Measurements from ENCODE around the gene B3GNT3. TPM values are rescaled to one million over a fixed set of nuclear protein-coding genes. Genes with fewer than 3 reads are reported as not detected.

Gene B3GNT3
- total RNA-seq, 2 donors from 2014 or later = 0.70 to 1.2 TPM

DNA sequence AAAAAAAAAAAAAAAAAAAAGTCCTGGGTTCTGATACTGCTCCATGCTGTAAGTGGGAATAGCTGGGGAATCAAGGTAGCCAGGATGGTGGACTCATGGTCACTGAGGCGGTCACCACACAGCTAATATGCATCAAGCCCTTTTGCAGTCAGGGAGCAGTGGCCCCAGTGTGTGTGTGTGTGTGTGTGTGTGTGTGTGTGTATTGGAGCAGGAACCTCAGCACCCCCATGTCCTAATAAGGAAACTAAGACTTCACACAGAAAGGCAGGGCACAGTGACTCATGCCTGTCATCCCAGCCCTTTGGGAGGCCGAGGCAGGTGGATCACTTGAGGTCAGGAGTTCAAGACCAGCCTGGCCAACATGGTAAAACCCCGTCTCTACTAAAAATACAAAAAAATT lies 12.0 kb downstream of the B3GNT3 start:
- DNase-seq = no peak
- Histone ChIP-seq H3K9me3 (ENCODE audit: control insufficient read depth, low read length) (no peaks in the 10 kb centered on the region), H3K4me3 (ENCODE audit: low read length) (no peak overlapping the region), H3K27me3 (ENCODE audit: control insufficient read depth, insufficient read depth, low read length, poor library complexity, severe bottlenecking) (no peaks in the 10 kb centered on the region), H3K9ac (ENCODE audit: extremely low read depth, low read length, poor library complexity, severe bottlenecking) (no peak overlapping the region), H3K27ac (ENCODE audit: low read depth, low read length) (no peak overlapping the region), H3K36me3 (ENCODE audit: control insufficient read depth, insufficient read depth, low read length) (no peaks in the 10 kb centered on the region), H3K4me1 (ENCODE audit: control insufficient read depth, insufficient read depth, low read length) (no peaks in the 10 kb centered on the region)
- no peaks in the 10 kb centered on the region for H3K36me3 Mint-ChIP-seq (ENCODE audit: low read depth)
- TF ChIP-seq CTCF (conservative IDR thresholded peaks at IDR 0.05) = no peak
- H3K4me3 Mint-ChIP-seq = no peak overlapping the region
- no peak overlapping the region for H3K27ac Mint-ChIP-seq
- H3K27me3 Mint-ChIP-seq (ENCODE audit: insufficient read depth) = peaks cover 9% of the 10 kb centered on the region
- no peaks in the 10 kb centered on the region for H3K4me1 Mint-ChIP-seq
- WGBS, 2 experiments (ENCODE audit: insufficient coverage in 1 of 2, insufficient read length in 1 of 2) = 87% methylated on average over 3 of the region's 3 CpGs; no CpG with 5 or more reads in 1 of the 2 experiments
- no peaks in the 10 kb centered on the region for H3K9me3 Mint-ChIP-seq

GRCh38 chr19:17807731-17808316 lies 12.9 kb downstream of the B3GNT3 start:
- no peak for TF ChIP-seq CTCF (conservative IDR thresholded peaks at IDR 0.05)
- Histone ChIP-seq H3K36me3 (ENCODE audit: control insufficient read depth, insufficient read depth, low read length) (no peaks in the 10 kb centered on the region), H3K27me3 (ENCODE audit: control insufficient read depth, insufficient read depth, low read length, poor library complexity, severe bottlenecking) (no peaks in the 10 kb centered on the region), H3K9me3 (ENCODE audit: control insufficient read depth, low read length) (no peaks in the 10 kb centered on the region), H3K27ac (ENCODE audit: low read depth, low read length) (no peak overlapping the region), H3K9ac (ENCODE audit: extremely low read depth, low read length, poor library complexity, severe bottlenecking) (no peak overlapping the region), H3K4me1 (ENCODE audit: control insufficient read depth, insufficient read depth, low read length) (no peaks in the 10 kb centered on the region), H3K4me3 (ENCODE audit: low read length) (no peak overlapping the region)
- no peaks in the 10 kb centered on the region for H3K9me3 Mint-ChIP-seq
- peaks cover 10% of the 10 kb centered on the region for H3K27me3 Mint-ChIP-seq (ENCODE audit: insufficient read depth)
- no peak overlapping the region for H3K4me3 Mint-ChIP-seq
- DNase-seq = no peak
- no peak overlapping the region for H3K27ac Mint-ChIP-seq
- no peaks in the 10 kb centered on the region for H3K4me1 Mint-ChIP-seq
- H3K36me3 Mint-ChIP-seq (ENCODE audit: low read depth) = no peaks in the 10 kb centered on the region
- 90 to 93% methylated on average over 23 to 38 of the region's 38 CpGs for WGBS, 2 experiments (ENCODE audit: insufficient coverage in 1 of 2, insufficient read length in 1 of 2)

- Histone ChIP-seq H3K9me3 (ENCODE audit: control insufficient read depth, low read length) (no peaks in the 10 kb centered on the region), H3K36me3 (ENCODE audit: control insufficient read depth, insufficient read depth, low read length) (no peaks in the 10 kb centered on the region), H3K27ac (ENCODE audit: low read depth, low read length) (no peak overlapping the region), H3K9ac (ENCODE audit: extremely low read depth, low read length, poor library complexity, severe bottlenecking) (no peak overlapping the region), H3K27me3 (ENCODE audit: control insufficient read depth, insufficient read depth, low read length, poor library complexity, severe bottlenecking) (no peaks in the 10 kb centered on the region), H3K4me1 (ENCODE audit: control insufficient read depth, insufficient read depth, low read length) (no peaks in the 10 kb centered on the region), H3K4me3 (ENCODE audit: low read length) (no peak overlapping the region)
- Mint-ChIP-seq H3K9me3 (no peaks in the 10 kb centered on the region), H3K27ac (no peak overlapping the region), H3K27me3 (ENCODE audit: insufficient read depth) (peaks cover 6% of the 10 kb centered on the region), H3K36me3 (ENCODE audit: low read depth) (no peaks in the 10 kb centered on the region), H3K4me3 (no peak overlapping the region), H3K4me1 (no peaks in the 10 kb centered on the region)
- DNase-seq = no peak
- WGBS, 2 experiments (ENCODE audit: insufficient coverage in 1 of 2, insufficient read length in 1 of 2) = 73 to 88% methylated on average over 1 to 2 of the region's 2 CpGs
- TF ChIP-seq CTCF (conservative IDR thresholded peaks at IDR 0.05) = no peak
Measured at GRCh38 chr19:17811103-17811502, 16.2 kb downstream of the B3GNT3 start.

Data from endodermal cell (in vitro differentiated cells).